Activated B cell treated with CpG ODN at 0.5 μM for 24 hours (primary cell): ENCODE measurements around the gene SAP30BP. TPM values are rescaled to one million over a fixed set of nuclear protein-coding genes. Genes with fewer than 3 reads are reported as not detected.

Experiments
- ATAC-seq: fragments of 200-7000 bp; cut with Tn5 transposase; one replicate; pipeline ENCODE4 v1.10.0; 2021; ENCODE audit warnings: low read depth, mild to moderate bottlenecking, moderate library complexity
- CTCF ChIA-PET: fragments of 350-600 bp; sonication (Branson Sonifier 250); formaldehyde crosslinking; loops from one replicate; lab custom pipeline; 2021; ENCODE audit warnings: antibody characterized with exemption; lab: Charles Lee
- POLR2A ChIA-PET: fragments of 350-600 bp; sonication (Branson Sonifier 250); formaldehyde crosslinking; loops from one replicate; lab custom pipeline; 2021; ENCODE audit warnings: antibody characterized with exemption; lab: Charles Lee
- DNase-seq: peaks from one replicate; pipeline ENCODE4 v3.0.0; 2022
- H3K27ac Mint-ChIP-seq: one replicate; pipeline ENCODE4 v1.8.0; 2020; ENCODE audit warnings: mixed read lengths
- H3K27me3 Mint-ChIP-seq: one replicate; pipeline ENCODE4 v1.8.0; 2021; ENCODE audit warnings: mixed read lengths
- H3K36me3 Mint-ChIP-seq: one replicate; pipeline ENCODE4 v1.8.0; 2021; ENCODE audit warnings: low read depth, mixed read lengths
- H3K4me1 Mint-ChIP-seq: one replicate; pipeline ENCODE4 v1.8.0; 2021; ENCODE audit warnings: mixed read lengths
- H3K4me3 Mint-ChIP-seq: one replicate; pipeline ENCODE4 v1.8.0; 2020; ENCODE audit warnings: mild to moderate bottlenecking, mixed read lengths
- H3K9me3 Mint-ChIP-seq: one replicate; pipeline ENCODE4 v1.8.0; 2020; ENCODE audit warnings: mixed read lengths
- intact Hi-C: fragments of 100-400 bp; cut with micrococcal nuclease; formaldehyde crosslinking; loops from one replicate; pipeline ENCODE4 v1.15.1; 2024
- total RNA-seq: library from RNA; stranded (reverse); gene quantifications from 2 replicates; pipeline ENCODE4 v1.2.3, GENCODE V29; 2022
- TF ChIP-seq, protein P1 (sequence below): fragments of 200-600 bp; IDR thresholded peaks from one replicate; pipeline ENCODE4 v1.8.0; 2022; ENCODE audit warnings: antibody characterized with exemption, mild to moderate bottlenecking

The SAP30BP gene
- total RNA-seq, 1 donor from 2014 or later: 184 TPM

DNA sequence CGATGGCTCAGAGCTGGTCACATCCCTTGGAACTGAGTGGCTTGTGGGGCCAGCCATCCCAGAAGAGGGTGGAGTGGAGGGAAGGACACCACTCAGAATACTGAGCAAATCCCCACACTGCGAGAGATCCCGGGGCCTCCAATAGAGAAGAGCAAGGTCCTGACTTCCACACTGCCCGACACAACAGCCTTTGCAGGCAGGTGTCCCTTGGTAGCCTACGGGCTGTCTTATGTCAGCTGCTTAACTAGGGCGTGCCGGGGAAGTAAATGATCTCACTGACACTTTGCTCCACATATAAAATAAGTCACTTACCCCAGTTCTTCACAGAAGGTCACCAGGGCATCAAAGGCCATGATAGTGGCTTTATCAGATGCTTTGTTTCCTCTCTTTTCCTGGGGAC, 16.3 kb upstream of the SAP30BP start:
- no peaks in the 10 kb centered on the region for H3K27me3 Mint-ChIP-seq
- intact Hi-C loops: no loop called here
- DNase-seq: no peak
- H3K36me3 Mint-ChIP-seq: peaks cover 56% of the 10 kb centered on the region
- ATAC-seq: no peak
- H3K27ac Mint-ChIP-seq: no peak overlapping the region
- no peaks in the 10 kb centered on the region for H3K9me3 Mint-ChIP-seq
- TF ChIP-seq, protein P1, sequence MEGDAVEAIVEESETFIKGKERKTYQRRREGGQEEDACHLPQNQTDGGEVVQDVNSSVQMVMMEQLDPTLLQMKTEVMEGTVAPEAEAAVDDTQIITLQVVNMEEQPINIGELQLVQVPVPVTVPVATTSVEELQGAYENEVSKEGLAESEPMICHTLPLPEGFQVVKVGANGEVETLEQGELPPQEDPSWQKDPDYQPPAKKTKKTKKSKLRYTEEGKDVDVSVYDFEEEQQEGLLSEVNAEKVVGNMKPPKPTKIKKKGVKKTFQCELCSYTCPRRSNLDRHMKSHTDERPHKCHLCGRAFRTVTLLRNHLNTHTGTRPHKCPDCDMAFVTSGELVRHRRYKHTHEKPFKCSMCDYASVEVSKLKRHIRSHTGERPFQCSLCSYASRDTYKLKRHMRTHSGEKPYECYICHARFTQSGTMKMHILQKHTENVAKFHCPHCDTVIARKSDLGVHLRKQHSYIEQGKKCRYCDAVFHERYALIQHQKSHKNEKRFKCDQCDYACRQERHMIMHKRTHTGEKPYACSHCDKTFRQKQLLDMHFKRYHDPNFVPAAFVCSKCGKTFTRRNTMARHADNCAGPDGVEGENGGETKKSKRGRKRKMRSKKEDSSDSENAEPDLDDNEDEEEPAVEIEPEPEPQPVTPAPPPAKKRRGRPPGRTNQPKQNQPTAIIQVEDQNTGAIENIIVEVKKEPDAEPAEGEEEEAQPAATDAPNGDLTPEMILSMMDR: no peak
- H3K4me3 Mint-ChIP-seq: no peak overlapping the region
- ChIA-PET POLR2A (interaction anchor here (0.6 kb wide), 1 partner anchor 38 kb away, joined by 4 read pairs; no protein-coding TSS in a partner anchor), CTCF (interaction anchor here (7.0 kb wide), 1 partner anchor 16 kb away, joined by 72 read pairs; the partner anchor contains the start of gene SMIM5)
- H3K4me1 Mint-ChIP-seq: peaks cover 16% of the 10 kb centered on the region

DNA sequence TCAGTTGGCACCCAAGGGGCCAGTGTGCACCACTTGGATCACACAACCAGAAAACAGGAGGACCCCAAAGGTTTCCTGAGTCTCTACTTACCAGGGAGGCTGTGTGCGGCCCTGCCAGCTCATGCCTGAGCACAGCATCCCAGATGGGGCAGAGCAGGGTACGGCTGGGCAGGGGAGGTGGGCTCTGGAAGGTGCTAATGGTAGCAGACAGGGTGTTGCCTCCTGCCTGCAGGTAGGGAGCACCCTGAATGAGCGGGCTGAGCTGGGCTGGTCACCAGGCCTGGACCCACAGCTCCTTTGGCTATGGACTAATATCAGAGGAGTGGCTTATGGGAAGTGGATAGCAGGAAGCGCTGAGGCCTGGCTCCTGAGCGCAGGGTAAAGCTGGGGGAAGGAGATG, 14.8 kb upstream of the SAP30BP start:
- Mint-ChIP-seq H3K9me3 (no peaks in the 10 kb centered on the region), H3K4me3 (no peak overlapping the region), H3K36me3 (peaks cover 65% of the 10 kb centered on the region), H3K4me1 (peaks cover 7% of the 10 kb centered on the region), H3K27ac (no peak overlapping the region), H3K27me3 (no peaks in the 10 kb centered on the region)
- no peak for DNase-seq
- TF ChIP-seq, protein P1: no peak
- ChIA-PET POLR2A (interaction anchor here (1.1 kb wide), 1 partner anchor 12 kb away, joined by 8 read pairs; no protein-coding TSS in a partner anchor), CTCF (interaction anchor here (0.6 to 7.0 kb wide), 10 partner anchors 14 to 221 kb away, joined by 3 to 72 read pairs (median 4); partner anchors contain the start of genes RECQL5, SAP30BP and SMIM5)
- intact Hi-C loops: no loop called here
- no peak for ATAC-seq

DNA sequence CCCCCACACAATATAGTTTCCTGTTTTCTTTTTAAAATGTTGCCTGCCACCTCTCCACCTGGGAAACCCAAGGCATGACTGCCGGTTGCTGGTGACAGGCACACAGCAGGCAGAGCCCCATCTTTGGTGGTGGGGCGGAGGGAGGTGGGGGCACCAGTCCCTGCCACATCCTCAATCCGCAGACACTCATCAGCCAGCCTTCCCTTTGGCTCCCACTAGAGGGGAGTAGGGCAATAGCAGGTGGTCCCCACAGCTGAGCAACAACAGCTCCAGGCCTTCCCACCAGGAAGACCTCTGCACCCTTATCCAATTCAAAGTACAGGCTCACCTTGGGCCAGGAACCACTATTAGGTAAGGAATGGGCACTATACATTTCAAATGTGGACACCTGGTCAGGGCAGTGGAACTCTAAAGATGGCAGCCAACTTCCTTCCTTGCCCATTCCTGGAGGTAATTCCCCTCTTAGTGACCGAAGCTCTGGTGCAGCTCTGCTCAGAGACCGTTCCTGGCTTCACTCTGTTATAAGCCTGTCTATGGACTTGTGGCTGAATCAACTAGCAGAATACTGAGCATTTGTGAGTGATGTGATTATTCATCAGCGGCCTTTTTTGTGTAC, 14.1 kb upstream of the SAP30BP start:
- no peaks in the 10 kb centered on the region for H3K9me3 Mint-ChIP-seq
- peak overlapping the region; percentile 72 for H3K27ac Mint-ChIP-seq
- TF ChIP-seq, protein P1: no peak
- peaks cover 60% of the 10 kb centered on the region for H3K36me3 Mint-ChIP-seq
- no peaks in the 10 kb centered on the region for H3K27me3 Mint-ChIP-seq
- intact Hi-C loops: loop anchor here (1.0 kb wide), 1 partner anchor 20 kb away; the partner anchor contains the start of gene SMIM5
- CTCF ChIA-PET: interaction anchor here (0.6 to 7.0 kb wide), 8 partner anchors 13 to 97 kb away, joined by 3 to 72 read pairs (median 4); partner anchors contain the start of genes RECQL5 and SMIM5
- H3K4me3 Mint-ChIP-seq: no peak overlapping the region
- peaks cover 7% of the 10 kb centered on the region for H3K4me1 Mint-ChIP-seq
- POLR2A ChIA-PET: interaction anchor here (1.1 to 1.5 kb wide), 2 partner anchors 11 to 14 kb away, joined by 4 to 8 read pairs; partner anchors contain the start of genes RECQL5 and SAP30BP
- ATAC-seq: peak; percentile 99
- DNase-seq: no peak

DNA sequence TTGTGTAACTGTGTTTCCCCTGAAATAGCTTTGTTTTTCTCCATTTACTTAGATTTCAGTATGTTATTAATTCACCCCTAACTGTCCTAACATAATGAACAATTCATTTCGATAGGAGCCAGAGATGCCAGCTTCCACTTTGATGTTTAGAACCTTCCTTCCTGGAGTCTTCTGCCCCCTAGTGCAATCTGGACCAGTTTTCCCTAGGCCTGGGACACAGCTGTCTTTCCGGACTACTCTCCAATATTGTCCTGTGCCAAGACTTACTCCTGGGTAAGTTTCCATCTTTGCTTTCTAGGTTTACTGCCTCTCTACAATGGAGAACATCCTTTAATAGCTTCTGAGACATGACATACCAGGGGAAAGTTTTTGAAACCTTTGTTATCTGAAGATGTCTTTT, 13.0 kb upstream of the SAP30BP start:
- CTCF ChIA-PET: interaction anchor here (1.0 to 7.0 kb wide), 6 partner anchors 9 to 99 kb away, joined by 3 to 72 read pairs (median 5); partner anchors contain the start of gene SMIM5
- no peak overlapping the region for H3K27ac Mint-ChIP-seq

More for the DNA sequence above, 13.0 kb upstream of the SAP30BP start:
- DNase-seq: no peak
- POLR2A ChIA-PET: interaction anchor here (1.5 kb wide), 1 partner anchor 13 kb away, joined by 4 read pairs; the partner anchor contains the start of genes RECQL5 and SAP30BP
- Mint-ChIP-seq H3K4me1 (peaks cover 7% of the 10 kb centered on the region), H3K9me3 (no peaks in the 10 kb centered on the region), H3K4me3 (no peak overlapping the region), H3K36me3 (peaks cover 56% of the 10 kb centered on the region), H3K27me3 (no peaks in the 10 kb centered on the region)
- intact Hi-C loops: no loop called here
- TF ChIP-seq, protein P1: no peak
- ATAC-seq: no peak
